NCI-H1930 (cell line): ENCODE results near the gene IGSF6.

Source experiments
- DNase-seq, 2 experiments: peaks; one replicate each; lab custom pipeline; 2025; lab: John Stamatoyannopoulos, UW

Gene IGSF6

DNA sequence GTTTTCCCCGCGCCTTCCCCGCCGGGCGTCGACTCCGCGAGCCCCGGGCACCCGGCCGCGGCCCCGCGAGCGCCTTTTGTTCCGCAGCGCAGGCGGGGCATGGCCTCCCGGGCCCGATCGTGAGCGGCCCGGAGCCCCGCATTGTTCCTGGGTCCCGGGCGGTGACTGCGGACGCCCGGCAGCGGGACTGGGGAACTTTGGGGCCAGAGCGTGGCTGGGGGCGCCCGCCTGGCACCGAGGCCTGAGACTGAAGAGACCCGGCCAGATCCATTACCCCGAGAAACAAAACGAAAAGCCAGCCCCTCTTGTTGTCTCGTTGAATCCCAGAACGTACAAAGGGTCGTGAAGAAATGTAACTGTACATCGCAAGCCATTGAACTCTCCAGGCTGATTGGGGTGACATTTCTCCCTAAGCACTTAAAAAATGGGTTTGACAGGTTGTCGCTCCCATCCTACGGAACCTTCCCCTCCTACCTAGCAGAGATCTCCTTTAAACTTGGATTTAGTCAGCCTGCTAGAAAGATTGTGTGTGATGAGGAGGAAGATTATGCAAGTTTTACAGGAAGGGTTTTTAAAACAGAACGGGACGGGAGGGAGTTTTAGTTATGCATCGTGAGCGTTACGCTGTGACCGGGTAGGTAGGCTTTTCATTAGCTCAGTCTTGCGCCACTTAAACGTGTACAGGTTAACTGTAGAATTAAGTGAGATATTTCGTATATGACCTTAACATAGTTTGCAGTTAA, 52.2 kb downstream of the IGSF6 start:
- no peak for DNase-seq

DNA sequence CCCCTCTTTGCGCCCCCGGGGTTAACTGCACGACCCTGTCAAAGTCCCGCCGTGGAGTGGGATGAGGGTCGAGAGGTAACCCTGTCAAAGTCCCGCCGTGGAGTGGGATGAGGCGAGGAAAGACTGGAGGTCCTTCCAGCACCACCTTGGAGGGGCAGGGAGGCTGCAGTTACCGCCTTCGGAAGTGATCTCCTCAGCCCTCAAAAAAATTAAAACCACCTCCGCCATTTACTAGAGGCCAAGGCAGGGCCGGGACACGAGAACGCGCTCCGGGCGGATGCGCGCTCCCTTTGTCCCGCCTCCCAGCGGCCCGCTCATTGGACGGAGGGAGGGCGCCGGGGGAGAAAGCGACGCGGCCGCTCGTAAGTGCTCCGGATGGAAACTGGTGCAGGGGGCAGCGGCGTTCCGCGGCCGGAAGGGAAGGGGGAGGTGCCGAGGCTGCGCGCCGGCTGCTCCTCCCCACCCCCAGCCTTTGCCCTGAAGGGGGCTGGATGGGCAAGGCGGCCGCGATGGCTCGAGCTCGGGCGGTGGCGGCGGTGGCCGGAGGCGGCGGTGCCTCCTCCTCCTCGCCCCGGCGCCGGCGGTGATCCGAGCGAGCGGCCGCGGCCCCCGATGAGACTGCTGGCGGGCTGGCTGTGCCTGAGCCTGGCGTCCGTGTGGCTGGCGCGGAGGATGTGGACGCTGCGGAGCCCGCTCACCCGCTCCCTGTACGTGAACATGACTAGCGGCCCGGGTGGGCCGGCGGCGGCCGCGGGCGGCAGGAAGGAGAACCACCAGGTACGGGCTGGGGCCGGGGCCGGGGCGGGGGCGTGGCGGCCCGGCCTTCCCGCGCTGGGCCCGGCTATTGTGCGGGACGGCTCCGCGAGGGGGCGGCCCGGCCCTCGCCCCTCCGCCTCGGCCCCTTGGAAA, 53.0 kb downstream of the IGSF6 start, which contains the start of gene METTL9:
TSS of gene METTL9 (plus strand) at position 456 of the 909 bp plus-strand sequence. CDS start at position 613, 157 bp downstream.
- DNase-seq = peak; percentile 93 to 96

DNA sequence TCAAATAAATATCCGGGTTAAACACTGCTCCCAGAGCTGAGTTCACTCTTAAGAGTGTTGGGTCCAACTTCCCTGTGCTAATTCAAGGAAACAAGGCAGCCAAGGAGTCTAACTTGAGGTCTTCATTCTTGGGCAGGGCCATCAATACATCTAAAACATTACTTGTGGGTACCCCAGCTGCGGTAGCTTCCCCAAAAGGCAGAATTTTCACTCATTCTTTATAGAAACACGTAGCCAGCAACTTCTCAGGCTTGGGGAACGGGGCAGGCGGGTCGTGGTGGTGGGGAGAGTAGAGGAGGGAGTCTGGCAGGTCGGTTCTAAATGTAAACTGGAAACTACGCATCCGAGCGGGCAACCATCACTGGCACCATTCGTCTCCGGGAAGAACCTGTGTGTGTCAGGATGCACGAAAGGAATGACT, 53.7 kb downstream of the IGSF6 start:
- no peak for DNase-seq

DNA sequence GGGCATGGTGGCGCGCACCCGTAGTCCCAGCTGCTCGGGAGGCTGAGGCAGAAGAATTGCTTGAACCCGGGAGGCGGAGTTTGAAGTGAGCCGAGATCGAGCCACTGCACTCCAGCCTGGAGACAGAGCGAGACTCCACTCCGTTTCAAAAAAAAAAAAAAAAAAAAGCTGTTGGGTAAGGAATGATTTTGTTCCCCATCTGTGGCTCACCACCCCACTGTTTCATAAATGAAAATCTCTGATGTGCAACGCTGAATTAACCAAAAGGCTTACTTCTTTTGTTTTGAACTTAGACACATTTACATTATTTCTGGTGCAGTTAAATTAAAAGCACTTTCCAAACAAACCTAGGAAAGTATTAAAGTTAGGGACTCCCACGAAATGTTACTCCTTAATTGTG, 54.2 kb downstream of the IGSF6 start:
- no peak for DNase-seq

DNA sequence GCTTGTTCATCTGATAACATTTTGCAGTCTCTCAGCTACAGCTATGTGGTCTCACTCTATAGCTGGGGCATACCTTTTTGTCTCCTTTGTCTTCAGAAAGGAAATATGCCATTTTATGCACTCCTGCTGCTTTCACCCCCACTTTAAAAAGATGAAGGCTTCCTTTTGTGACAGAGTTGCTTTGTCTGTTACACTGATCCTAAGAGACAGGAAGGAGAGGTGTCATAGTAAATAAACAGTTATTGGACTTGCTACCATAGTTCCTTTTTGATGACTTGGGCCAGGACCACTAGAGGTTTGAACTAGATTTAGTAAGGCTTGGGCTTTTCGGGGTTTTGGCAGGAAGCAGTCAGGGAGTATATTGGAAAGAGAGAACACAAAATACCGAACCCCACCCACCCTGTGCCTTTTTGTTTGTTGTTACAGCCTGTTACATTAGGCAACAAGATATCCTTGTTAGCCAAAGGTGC, 54.8 kb downstream of the IGSF6 start:
- DNase-seq = no peak

DNA sequence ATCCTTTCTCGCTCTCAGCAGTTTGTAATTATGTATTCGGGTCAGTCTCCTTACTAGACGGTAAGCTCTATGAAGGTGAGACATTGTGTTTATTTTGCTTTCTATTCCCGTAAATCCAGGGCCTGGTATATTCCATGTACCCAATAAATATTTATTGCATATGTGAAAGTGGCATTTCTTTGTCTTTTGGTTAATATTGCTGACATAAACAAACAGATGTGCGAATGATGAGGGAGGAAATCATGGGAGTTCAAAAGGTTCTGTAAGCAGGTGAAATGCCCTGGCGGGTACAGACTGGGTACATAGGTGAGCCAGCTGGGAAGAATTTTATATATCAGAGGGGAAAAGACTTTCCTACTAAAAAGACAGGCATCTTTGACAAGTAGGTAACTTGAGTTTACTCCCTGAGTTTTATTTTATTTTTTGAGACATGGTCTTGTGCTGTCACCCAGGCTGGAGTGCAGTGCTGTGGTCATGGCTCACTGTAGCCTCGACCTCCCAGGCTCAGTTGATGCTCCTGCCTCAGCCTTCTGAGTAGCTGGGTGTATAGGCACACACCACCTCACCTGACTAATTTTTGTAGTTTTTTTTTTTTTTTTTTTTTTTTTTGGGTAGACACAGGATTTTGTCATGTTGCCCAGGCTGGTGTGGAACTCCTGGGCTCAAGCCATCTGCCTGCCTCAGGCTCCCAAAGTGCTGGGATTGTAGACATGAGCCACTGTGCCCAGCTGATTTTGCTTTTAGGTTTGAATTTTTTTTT, 58.7 kb downstream of the IGSF6 start:
- DNase-seq = no peak

DNA sequence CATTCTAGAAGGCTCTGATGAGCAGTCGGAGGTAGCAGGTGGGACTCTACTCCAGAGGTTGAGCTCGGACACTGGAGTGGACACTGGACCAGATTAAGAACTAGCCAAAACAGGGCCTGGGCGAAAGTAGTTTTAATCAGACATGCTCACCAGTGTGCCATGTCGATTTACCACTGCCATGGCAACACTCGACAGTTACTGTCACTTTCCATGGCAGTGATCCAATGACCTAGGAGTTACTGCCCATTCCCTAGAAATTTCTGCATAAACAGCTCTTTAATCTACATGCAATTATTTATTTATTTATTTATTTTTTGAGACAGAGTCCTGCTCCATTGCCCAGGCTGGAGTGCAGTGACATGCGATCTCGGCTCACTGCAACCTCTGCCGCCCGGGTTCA, 60.2 kb downstream of the IGSF6 start:
- no peak for DNase-seq

DNA sequence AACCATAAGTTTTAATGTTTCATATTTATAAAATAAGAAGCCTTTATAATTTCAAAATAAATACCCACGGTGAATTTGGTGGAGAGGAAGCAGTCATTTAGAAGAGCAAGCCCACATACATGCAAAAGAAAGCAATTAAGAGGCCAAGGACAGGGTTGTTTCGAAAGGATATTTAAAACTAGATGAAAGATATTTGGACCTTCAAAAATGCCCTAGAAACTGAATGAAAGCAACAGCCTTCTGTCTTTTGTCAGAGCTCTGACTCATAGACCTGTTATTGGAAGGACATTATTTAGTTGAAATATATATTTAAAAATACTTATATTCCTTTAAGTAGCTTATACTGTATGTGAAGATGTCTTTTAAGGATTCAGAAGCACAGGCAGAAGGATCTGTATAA, 61.6 kb downstream of the IGSF6 start:
- no peak for DNase-seq

DNA sequence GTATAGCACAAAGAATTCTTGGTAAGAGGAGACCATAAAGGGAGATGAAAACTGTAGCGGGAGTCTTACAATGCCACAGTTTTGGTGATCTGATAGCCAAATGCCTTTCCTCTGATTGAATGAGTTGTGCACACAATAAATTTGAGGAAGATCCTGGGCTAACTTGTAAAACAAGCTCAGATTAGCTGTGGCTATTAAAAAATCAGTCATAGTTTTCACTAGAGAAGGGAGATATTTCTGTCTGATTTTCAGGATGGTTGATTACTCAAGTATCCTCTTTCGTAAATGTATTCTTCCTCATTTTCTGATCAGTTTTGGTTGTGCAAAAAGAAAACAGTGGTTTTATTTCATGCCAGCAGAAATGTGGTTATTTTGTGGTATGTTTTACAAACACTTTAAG, 62.1 kb downstream of the IGSF6 start:
- no peak for DNase-seq

DNA sequence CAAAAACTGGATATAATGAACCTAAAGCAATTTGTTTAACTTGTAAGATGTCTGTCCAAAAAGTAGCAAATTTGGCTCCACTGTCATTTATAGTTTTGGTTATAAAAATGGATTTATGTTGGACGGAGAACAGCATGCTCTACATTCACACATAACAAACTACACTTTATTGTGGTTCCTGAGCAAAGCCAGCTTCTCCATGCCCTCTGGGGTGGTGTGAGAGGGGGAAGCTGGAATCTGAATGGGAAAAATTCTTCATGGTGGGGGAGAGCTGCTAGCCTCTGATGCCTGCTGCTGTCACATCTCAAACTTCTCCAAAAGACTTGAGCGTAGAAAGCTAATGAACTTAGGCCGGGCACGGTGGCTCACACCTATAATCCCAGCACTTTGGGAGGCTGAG, 62.9 kb downstream of the IGSF6 start:
- no peak for DNase-seq
